ENCODE data around the gene CLEC16A.

- TF ChIP-seq CTCF (IDR thresholded peaks at IDR 0.05) (no peak), POLR2A (IDR thresholded peaks at IDR 0.05) (no peak), EP300 (IDR thresholded peaks at IDR 0.05; ENCODE audit: low read depth) (no peak)
These were observed 143.8 kb downstream of the CLEC16A start for GRCh38 chr16:11088074-11088730.

All from transverse colon (tissue), 3 donors.